ENCODE measurements around the gene HECTD4. TPM values are rescaled to one million over a fixed set of nuclear protein-coding genes. Genes with fewer than 3 reads are reported as not detected.

HECTD4 gene
- total RNA-seq, 1 experiment from 2014 or later, result 31.2 TPM

- H3K4me1 ChIP-seq (ENCODE audit: control insufficient read depth in 1 of 2, insufficient read depth in 2 of 2, low read length in 2 of 2), result no peaks in the 10 kb centered on the region
- no peaks in the 10 kb centered on the region for H3K9me2 ChIP-seq (ENCODE audit: insufficient read depth)
- DNase-seq (ENCODE audit: low read depth, low spot score) (no peak), ATAC-seq (no peak)
- no peak overlapping the region for H3K4me2 ChIP-seq (ENCODE audit: low read length)
- no peaks in the 10 kb centered on the region; a peak in 1 of 4 replicates for H3K36me3 ChIP-seq (ENCODE audit: control insufficient read depth in 1 of 2, insufficient read depth in 2 of 2, low read length in 2 of 2)
- H3K9me3 ChIP-seq (ENCODE audit: control insufficient read depth in 1 of 2, insufficient read depth in 1 of 2, low read depth in 1 of 2, low read length in 2 of 2), result peaks cover 0 to 8% of the 10 kb centered on the region in 2 experiments; a peak in 1 of 4 replicates
- BruUV-seq (replicated peaks), result no TSS peak
- no peak overlapping the region for H3K9ac ChIP-seq (ENCODE audit: low read length)
- H2AFZ ChIP-seq (ENCODE audit: low read depth, low read length, poor library complexity, severe bottlenecking), result no peak overlapping the region
- no peaks in the 10 kb centered on the region for H3K27me3 ChIP-seq (ENCODE audit: insufficient read depth, low read length)
- H3K4me3 ChIP-seq (replicated peaks in 1 of 2; ENCODE audit: low read depth in 1 of 2, low read length in 2 of 2), result no peak overlapping the region
- TF ChIP-seq EZH2phosphoT487 (IDR thresholded peaks at IDR 0.05; ENCODE audit: borderline replicate concordance) (no peak), MAX (IDR thresholded peaks at IDR 0.05) (no peak), YY1 (IDR thresholded peaks at IDR 0.05; ENCODE audit: extremely low read depth, insufficient replicate concordance, low read depth, low read length) (no peak), JUND (IDR thresholded peaks at IDR 0.05) (no peak), CEBPB (IDR thresholded peaks at IDR 0.05; ENCODE audit: low read depth) (no peak), ZNF274 (IDR thresholded peaks at IDR 0.05; ENCODE audit: low read depth, low read length) (no peak), CTCF (IDR thresholded peaks at IDR 0.05 in 2 of 3, conservative IDR thresholded peaks at IDR 0.05 in 1 of 3; ENCODE audit: borderline replicate concordance in 1 of 3, insufficient read depth in 1 of 3, low read depth in 2 of 3, low read length in 2 of 3) (no peak), SIN3A (IDR thresholded peaks at IDR 0.05; ENCODE audit: low read depth) (no peak), ELF1 (IDR thresholded peaks at IDR 0.05; ENCODE audit: borderline replicate concordance, low read depth) (no peak), ZFX (IDR thresholded peaks at IDR 0.05) (no peak), POLR2A (IDR thresholded peaks at IDR 0.05; ENCODE audit: borderline replicate concordance, extremely low read depth, insufficient read depth, insufficient read length) (no peak), EGR1 (IDR thresholded peaks at IDR 0.05; ENCODE audit: low read depth) (no peak), ZBTB33 (IDR thresholded peaks at IDR 0.05; ENCODE audit: extremely low read depth, insufficient replicate concordance, low read length) (no peak), SRF (IDR thresholded peaks at IDR 0.05; ENCODE audit: low read depth) (no peak)
- POLR2A ChIA-PET, result no interaction called here
- H3K79me2 ChIP-seq (ENCODE audit: insufficient read depth, low read length), result no peaks in the 10 kb centered on the region
- intact Hi-C loops (cut with micrococcal nuclease), result loop anchor here (10.0 kb wide), 1 partner anchor 89 kb away; the partner anchor contains the start of gene HECTD4
- no peaks in the 10 kb centered on the region for H4K20me1 ChIP-seq (ENCODE audit: insufficient read depth)
- CTCF ChIA-PET, result no interaction called here
- H3K27ac ChIP-seq (ENCODE audit: low read depth, low read length), result no peak overlapping the region
- RAD21 ChIA-PET (ENCODE audit: low non-redundant PET in 1 of 2, low total read pairs in 2 of 2, uncharacterized antibody in 2 of 2, unreplicated experiment in 2 of 2), result no interaction called here
Measured at GRCh38 chr12:112296183-112296582, 86.0 kb downstream of the HECTD4 start.
